Activated T-helper 2 cell treated with anti-CD3 and anti-CD28 coated beads, Interferon-gamma antibody, Interleukin-2, Interleukin-4, amounts not matched to agents 10 μg/mL and 5 μg/mL and 100 μg/mL, durations not matched to agents 14 hours and 24 hours and 36 hours (primary cell): ENCODE results near the gene DBN1. TPM values are rescaled to one million over a fixed set of nuclear protein-coding genes. Genes with fewer than 3 reads are reported as not detected.

Experiments used
- DNase-seq: peaks from one replicate; pipeline ENCODE4 v3.0.0; 2021; ENCODE audit warnings: low spot score
- H3K27ac Mint-ChIP-seq: one replicate; pipeline ENCODE4 v1.8.0; 2021; ENCODE audit warnings: mixed read lengths
- H3K27me3 Mint-ChIP-seq: one replicate; pipeline ENCODE4 v1.8.0; 2021; ENCODE audit warnings: low read depth, mixed read lengths
- H3K36me3 Mint-ChIP-seq: one replicate; pipeline ENCODE4 v1.8.0; 2021; ENCODE audit warnings: low read depth, mixed read lengths
- H3K4me1 Mint-ChIP-seq: one replicate; pipeline ENCODE4 v1.8.0; 2021; ENCODE audit warnings: low read depth, mixed read lengths
- H3K4me3 Mint-ChIP-seq: one replicate; pipeline ENCODE4 v1.8.0; 2021; ENCODE audit warnings: low read depth, mild to moderate bottlenecking, moderate library complexity, mixed read lengths
- H3K9me3 Mint-ChIP-seq: one replicate; pipeline ENCODE4 v1.8.0; 2021; ENCODE audit warnings: mixed read lengths
- intact Hi-C: fragments of 100-400 bp; cut with micrococcal nuclease; formaldehyde crosslinking; loops from one replicate; pipeline ENCODE4 v1.15.1; 2023
- total RNA-seq: library from RNA; stranded (reverse); gene quantifications from 2 replicates; pipeline ENCODE4 v1.2.3, GENCODE V29; 2022

Gene DBN1
- total RNA-seq, 1 donor from 2014 or later, result 32.9 TPM

GRCh38 chr5:177483994-177484901 is 10.8 kb upstream of the DBN1 start:
- Mint-ChIP-seq H3K4me3 (no peak overlapping the region), H3K27ac (no peak overlapping the region), H3K27me3 (no peaks in the 10 kb centered on the region), H3K9me3 (no peaks in the 10 kb centered on the region), H3K36me3 (peaks cover 33% of the 10 kb centered on the region), H3K4me1 (peaks cover 11% of the 10 kb centered on the region)
- no peak for DNase-seq
- intact Hi-C loops, result no loop called here

GRCh38 chr5:177483042-177483441 is 9.6 kb upstream of the DBN1 start:
- peaks cover 25% of the 10 kb centered on the region for H3K36me3 Mint-ChIP-seq
- no peak overlapping the region for H3K27ac Mint-ChIP-seq
- H3K4me3 Mint-ChIP-seq, result no peak overlapping the region
- peaks cover 21% of the 10 kb centered on the region for H3K4me1 Mint-ChIP-seq
- intact Hi-C loops, result no loop called here
- no peaks in the 10 kb centered on the region for H3K27me3 Mint-ChIP-seq
- no peak for DNase-seq
- H3K9me3 Mint-ChIP-seq, result no peaks in the 10 kb centered on the region

DNA sequence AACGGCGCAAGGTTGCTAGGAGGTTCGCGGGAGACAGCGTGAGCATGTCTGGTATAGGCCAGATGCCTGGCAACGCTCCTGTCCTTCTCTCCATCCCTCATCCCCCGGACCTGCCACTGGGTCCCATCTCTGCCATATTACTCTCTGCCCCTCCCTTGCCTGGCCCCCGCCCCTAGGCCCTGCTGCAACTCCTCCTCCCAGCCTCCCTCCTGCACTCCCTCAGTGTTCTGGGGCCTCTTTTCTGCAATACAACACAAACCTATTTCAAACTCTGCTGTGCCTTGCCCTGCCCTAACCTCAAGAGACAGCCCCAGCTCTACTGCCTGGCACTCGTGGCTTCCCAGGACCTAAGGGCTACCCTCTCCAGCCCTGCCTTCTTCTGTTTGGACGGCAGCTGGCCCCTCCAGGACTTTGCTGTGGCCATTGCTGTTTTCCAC is 8.9 kb upstream of the DBN1 start:
- Mint-ChIP-seq H3K9me3 (no peaks in the 10 kb centered on the region), H3K27me3 (no peaks in the 10 kb centered on the region), H3K27ac (peak overlapping the region; percentile 30), H3K4me3 (no peak overlapping the region), H3K4me1 (peaks cover 24% of the 10 kb centered on the region), H3K36me3 (peaks cover 21% of the 10 kb centered on the region)
- intact Hi-C loops, result no loop called here
- DNase-seq, result no peak

- peak overlapping the region; percentile 63 for H3K27ac Mint-ChIP-seq
- intact Hi-C loops, result no loop called here
- H3K36me3 Mint-ChIP-seq, result peaks cover 9% of the 10 kb centered on the region
- peaks cover 37% of the 10 kb centered on the region for H3K4me1 Mint-ChIP-seq
- DNase-seq, result no peak
- H3K27me3 Mint-ChIP-seq, result peaks cover 2% of the 10 kb centered on the region
- H3K9me3 Mint-ChIP-seq, result no peaks in the 10 kb centered on the region
- H3K4me3 Mint-ChIP-seq, result no peak overlapping the region
Observed at GRCh38 chr5:177479774-177480173, 6.3 kb upstream of the DBN1 start.

DNA sequence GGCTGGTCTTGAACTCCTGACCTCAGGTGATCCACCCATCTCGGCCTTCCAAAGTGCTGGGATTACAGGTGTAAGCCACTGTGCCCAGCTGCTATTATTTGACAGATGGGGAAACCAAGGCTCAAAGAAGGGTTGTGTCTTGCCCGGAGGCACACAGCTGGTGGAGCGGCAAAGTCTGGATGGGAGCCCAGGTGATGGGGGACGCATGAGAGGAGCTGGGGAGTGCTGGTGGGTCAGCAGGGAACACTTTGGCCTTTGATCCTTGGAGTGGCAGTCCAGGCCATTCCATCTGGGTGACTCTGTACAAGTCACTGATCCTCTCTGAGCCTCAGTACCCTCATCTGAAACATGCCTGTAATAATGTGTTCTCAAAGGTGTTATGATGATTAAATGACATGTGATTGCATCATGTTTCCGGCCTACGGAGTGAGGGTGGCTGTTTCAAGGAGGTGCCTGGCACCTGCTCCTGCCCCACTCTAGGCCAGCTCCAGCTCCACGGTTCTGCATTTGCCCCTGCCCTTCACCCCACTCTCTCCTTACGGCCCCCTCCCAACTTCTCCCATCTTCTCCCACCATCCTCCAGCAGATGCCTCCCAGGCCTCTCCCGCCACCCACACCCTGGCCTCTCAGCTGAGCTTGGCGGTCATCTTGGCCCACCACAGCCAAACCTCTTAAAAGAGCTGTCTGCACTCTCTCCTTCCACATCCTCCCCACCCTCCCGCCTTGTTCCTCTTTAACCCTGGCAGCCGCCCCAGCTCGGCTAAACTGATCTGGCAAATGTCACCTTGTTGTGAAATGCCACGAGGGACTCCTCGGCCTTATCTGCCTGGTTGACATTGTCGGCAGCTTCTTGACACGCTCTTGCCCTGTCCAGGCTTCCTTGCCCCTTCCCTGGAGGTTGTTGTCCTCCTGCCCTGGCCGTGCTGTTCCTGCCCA is 5.5 kb upstream of the DBN1 start:
- H3K9me3 Mint-ChIP-seq, result no peaks in the 10 kb centered on the region
- no peak overlapping the region for H3K4me3 Mint-ChIP-seq
- H3K4me1 Mint-ChIP-seq, result peaks cover 40% of the 10 kb centered on the region
- peak overlapping the region; percentile 89 for H3K27ac Mint-ChIP-seq
- peaks cover 5% of the 10 kb centered on the region for H3K27me3 Mint-ChIP-seq
- intact Hi-C loops, result no loop called here
- H3K36me3 Mint-ChIP-seq, result peaks cover 7% of the 10 kb centered on the region
- DNase-seq, result no peak

GRCh38 chr5:177477701-177478477 is 4.5 kb upstream of the DBN1 start:
- Mint-ChIP-seq H3K9me3 (no peaks in the 10 kb centered on the region), H3K36me3 (peaks cover under 1% of the 10 kb centered on the region), H3K4me1 (peaks cover 40% of the 10 kb centered on the region), H3K27ac (no peak overlapping the region), H3K27me3 (peaks cover 7% of the 10 kb centered on the region), H3K4me3 (no peak overlapping the region)
- intact Hi-C loops, result no loop called here
- DNase-seq, result no peak

- intact Hi-C loops, result no loop called here
- Mint-ChIP-seq H3K4me1 (peaks cover 40% of the 10 kb centered on the region), H3K4me3 (peak overlapping the region; percentile 47), H3K36me3 (no peaks in the 10 kb centered on the region), H3K27ac (peak overlapping the region; percentile 77), H3K9me3 (no peaks in the 10 kb centered on the region), H3K27me3 (peaks cover 7% of the 10 kb centered on the region)
- no peak for DNase-seq
Observed at GRCh38 chr5:177476531-177477233, 3.2 kb upstream of the DBN1 start.

DNA sequence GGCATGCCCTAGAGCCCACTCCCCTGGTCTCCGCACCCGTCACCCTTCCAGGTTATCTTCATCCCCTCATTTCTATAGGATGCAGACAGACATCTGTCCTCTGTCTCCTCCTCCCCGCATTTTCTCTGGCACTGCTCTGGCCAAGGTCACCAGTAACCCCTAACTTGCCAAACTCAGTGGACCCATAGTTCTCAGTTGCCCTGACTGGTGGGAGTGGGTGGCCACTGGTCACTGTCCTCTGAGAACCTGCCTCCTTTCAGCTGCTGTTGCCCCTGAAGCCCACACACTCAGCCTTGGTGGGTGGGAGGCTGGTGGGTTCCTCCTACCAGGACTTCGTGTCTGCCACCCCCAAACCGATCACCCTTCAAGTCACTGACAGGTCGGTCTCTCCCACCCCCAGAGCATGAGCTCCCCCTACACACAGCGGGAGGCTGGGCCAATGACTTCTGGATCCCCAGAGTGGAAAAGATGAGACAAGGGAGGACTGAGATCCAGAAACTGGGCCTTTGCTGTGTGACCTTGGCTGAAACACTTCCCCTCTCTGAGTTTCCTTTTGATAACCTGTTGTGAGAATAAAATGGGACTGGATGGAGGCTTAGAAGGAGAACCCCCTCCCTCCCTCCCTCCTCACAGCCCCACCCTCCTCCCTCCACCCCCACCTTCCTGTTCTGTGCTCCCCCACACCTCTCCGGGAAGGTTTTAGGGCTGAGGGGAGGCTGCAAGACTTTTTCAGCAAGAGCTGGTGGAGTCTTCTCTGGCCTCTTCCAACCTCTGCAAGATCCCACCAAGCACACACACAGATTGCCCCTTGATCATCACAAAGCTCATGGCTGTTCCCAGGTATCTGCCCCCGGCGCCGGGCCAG is 2.4 kb upstream of the DBN1 start:
- Mint-ChIP-seq H3K4me1 (peaks cover 42% of the 10 kb centered on the region), H3K36me3 (no peaks in the 10 kb centered on the region), H3K4me3 (peak overlapping the region; percentile 47), H3K27me3 (peaks cover 7% of the 10 kb centered on the region), H3K9me3 (no peaks in the 10 kb centered on the region), H3K27ac (peak overlapping the region; percentile 77)
- intact Hi-C loops, result no loop called here
- no peak for DNase-seq

DNA sequence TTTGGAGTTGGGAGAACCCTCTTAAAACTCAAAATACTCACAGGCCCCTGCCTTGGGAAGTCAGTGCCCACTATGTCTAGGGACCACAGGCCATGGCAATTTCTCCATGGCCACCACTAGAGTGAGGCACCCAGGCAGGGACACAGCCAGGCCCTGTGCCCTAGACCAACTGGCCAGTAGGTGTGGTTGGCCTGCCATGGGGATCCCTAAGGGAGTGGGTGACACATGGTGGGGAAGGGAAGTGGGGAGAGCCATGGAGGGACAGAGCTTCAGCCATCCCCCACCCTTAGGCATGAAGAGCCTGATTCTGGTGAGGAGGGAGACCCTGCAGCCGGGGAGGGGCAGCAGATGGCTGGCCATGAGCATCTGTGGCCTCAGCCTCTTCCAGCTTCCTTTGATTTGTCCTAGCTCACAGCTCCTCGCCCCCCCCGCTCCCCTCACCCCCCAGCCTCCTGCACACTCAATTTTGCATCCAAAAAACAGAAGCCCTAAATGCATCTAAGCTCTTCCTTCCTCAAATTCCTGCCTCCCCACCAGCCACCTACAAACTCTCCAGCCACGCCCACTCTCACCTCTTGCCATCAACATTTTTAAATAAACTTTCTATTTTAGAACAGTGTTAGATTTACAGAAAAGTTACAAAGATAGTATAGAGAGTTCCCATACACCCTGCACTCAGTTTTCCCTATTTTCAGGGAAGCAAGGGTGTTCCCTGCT is 1.6 kb upstream of the DBN1 start:
- intact Hi-C loops, result no loop called here
- no peaks in the 10 kb centered on the region for H3K36me3 Mint-ChIP-seq
- peak overlapping the region; percentile 86 for H3K4me3 Mint-ChIP-seq
- H3K4me1 Mint-ChIP-seq, result peaks cover 41% of the 10 kb centered on the region
- H3K27ac Mint-ChIP-seq, result no peak overlapping the region
- no peak for DNase-seq
- no peaks in the 10 kb centered on the region for H3K9me3 Mint-ChIP-seq
- H3K27me3 Mint-ChIP-seq, result peaks cover 7% of the 10 kb centered on the region

- no peaks in the 10 kb centered on the region for H3K9me3 Mint-ChIP-seq
- peak overlapping the region; percentile 86 for H3K4me3 Mint-ChIP-seq
- H3K27me3 Mint-ChIP-seq, result peaks cover 7% of the 10 kb centered on the region
- peaks cover 31% of the 10 kb centered on the region for H3K4me1 Mint-ChIP-seq
- DNase-seq, result no peak
- H3K36me3 Mint-ChIP-seq, result no peaks in the 10 kb centered on the region
- peak overlapping the region; percentile 36 for H3K27ac Mint-ChIP-seq
- intact Hi-C loops, result no loop called here
Observed at GRCh38 chr5:177474002-177474476, 605 bp upstream of the DBN1 start.
